ENCODE data around the gene ARHGEF2.
A peak's percentile ranks its signal among the peaks of the same experiment; 100 is the strongest.

ARHGEF2 gene

DNA sequence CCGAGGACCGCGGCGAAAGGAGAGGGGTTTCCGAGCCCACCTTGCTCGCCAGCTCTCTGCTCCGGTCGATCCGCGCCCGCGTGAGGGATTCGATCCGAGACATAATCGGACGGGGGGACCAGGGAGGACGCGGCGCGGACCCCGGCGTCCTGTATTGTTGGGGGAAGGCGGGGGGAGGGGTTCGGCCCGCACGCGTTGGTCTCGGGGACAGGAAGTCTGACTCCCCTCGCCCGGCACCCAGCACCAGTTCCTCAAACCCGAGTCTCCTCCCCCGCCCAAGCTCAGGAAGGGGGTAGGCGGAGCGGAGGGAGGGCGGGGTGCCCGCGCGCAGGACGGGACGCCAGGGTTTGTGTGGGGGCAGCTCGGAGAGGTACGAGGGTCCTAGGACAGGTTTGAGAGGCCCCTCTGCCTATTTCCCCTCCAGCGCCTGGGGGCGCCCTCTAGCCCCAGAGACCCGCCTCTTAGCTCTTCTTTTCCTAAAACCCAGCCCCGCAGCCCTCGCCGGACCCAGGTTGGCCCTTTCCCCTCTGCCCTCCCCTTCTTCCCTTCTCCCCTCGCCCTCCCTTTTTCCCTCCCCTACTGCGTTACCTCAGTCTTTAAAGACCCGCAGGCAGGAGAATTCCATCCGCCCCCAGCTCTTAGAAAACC lies at the start of gene ARHGEF2:
TSS of gene ARHGEF2 (minus strand) at position 223 of the 648 bp plus-strand sequence. CDS start at position 103, 120 bp downstream.
- DNase-seq, result peak; percentile 83

- no peak for DNase-seq
Observed at GRCh38 chr1:156026588-156026987, 48.2 kb upstream of the ARHGEF2 start.

GRCh38 chr1:156025876-156026275 lies 47.5 kb upstream of the ARHGEF2 start:
- peak; percentile 69 for DNase-seq

DNA sequence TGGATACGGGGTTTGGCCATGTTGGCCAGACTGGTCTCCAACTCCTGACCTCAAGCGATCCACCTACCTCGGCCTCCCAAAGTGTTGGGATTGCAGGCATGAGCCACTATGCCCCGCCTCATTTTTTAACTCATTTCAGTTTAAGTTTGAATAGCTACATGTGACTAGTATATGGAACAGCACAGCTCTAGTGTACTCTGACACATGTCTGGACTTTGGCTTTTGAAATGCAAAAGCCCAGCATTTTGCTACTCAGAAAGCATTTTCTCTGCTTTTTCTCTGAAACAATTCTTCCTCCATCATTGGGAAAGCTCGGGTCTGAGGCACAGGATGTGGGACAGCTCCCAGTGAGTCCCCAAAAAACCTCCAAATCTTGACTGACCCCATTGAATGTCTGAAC lies 46.5 kb upstream of the ARHGEF2 start:
- DNase-seq, result no peak

DNA sequence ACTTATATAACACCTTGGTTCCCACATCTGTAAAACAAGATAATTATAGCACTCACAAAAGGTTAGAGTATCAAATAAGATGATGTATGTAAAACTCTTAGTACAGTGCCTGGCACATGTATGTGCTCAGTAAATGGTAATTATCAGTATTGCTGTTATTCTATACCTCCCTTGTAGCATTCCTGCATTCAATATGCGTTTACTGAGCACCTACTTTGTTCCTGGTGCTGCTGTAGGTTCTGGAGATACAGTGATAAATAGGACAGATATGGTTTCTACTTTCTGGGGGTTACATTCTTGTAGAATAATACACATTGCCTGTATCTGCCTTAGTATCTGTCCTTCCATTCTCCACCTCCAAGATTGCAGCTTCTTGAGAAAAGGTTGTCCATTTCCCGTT lies 43.6 kb upstream of the ARHGEF2 start:
- no peak for DNase-seq

GRCh38 chr1:156021093-156021428 lies 42.7 kb upstream of the ARHGEF2 start:
- DNase-seq, result no peak

GRCh38 chr1:156020293-156021092 lies 42.1 kb upstream of the ARHGEF2 start, which contains the start of gene SSR2:
TSS of gene SSR2 (minus strand) at chr1:156020951. CDS start at chr1:156020167, 784 bp downstream.
- peak; percentile 96 for DNase-seq

- DNase-seq, result no peak
Observed at GRCh38 chr1:156019946-156020292, 41.6 kb upstream of the ARHGEF2 start.

DNA sequence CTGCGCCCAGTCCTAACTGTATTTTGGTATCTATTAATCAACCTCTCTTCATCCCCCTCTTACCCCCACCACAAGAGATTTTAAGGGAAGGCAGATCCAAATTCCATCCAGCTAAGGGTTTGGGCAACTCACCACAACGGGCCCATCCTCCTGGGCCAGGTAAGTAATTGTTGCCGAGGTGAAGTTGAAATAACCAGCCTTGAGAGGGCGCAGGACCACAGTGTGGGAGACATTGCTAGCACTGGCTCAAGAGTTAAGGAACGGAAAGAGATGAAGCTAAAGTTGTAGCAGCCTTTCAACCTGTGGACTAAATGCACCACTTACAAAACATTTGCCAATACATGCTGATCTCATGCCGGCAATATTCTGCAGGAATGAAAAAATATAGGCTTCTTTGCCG lies 36.5 kb upstream of the ARHGEF2 start:
- DNase-seq, result no peak

DNA sequence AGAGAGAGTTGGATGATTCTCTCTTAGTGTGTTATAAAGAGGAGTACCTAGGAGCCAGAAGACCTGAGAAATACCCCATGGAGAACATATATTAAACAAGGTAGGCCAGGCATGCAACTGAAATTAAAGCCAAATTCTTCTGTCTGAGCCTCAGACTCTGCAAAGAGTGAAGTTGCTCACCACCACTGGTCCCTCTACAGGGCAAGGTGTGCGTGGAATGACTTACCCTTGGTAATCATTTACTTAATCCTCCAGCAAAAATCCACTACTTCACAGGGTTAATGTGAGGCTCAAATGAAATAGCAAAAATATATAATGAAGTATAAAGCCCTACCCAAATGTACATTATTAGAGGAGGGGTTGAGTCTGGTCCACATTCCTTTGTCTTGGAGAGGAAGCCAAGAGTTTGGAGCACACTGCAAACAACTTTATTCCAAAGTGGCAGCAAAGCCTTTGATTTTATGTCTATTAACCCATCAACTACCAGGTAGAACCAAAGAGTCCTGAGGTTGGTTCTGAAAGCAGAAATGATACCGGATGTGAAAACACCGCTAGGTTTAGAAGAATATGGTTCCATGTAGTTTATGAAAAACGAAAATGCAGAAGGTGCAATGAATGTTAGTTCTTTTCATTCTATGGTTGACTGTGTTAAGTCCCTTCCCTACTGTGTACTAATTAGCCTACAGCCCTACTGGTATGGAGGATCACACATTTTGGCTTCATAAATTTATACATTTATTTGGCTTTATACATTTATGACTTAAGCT lies 33.9 kb upstream of the ARHGEF2 start:
- DNase-seq, result no peak

DNA sequence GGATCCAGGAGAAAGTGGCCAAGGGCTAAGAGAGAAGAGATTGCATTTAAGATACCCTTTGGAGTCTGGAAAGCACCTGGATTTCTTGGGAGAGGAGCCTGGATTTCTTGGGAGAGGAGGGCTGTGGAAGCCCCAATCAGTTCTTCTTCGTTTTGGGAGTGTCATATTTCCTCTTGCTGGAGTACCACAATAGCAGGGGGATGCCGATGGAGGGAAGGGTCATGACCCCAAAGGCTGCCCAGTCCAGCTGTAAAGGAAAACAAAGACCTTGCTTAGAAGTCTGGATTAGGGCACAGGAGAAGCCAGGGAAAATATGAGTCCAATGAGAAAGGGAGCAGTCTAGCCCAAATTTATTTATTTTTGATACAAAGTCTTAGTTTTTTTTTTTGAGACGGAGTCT lies 31.1 kb upstream of the ARHGEF2 start:
- DNase-seq, result no peak

DNA sequence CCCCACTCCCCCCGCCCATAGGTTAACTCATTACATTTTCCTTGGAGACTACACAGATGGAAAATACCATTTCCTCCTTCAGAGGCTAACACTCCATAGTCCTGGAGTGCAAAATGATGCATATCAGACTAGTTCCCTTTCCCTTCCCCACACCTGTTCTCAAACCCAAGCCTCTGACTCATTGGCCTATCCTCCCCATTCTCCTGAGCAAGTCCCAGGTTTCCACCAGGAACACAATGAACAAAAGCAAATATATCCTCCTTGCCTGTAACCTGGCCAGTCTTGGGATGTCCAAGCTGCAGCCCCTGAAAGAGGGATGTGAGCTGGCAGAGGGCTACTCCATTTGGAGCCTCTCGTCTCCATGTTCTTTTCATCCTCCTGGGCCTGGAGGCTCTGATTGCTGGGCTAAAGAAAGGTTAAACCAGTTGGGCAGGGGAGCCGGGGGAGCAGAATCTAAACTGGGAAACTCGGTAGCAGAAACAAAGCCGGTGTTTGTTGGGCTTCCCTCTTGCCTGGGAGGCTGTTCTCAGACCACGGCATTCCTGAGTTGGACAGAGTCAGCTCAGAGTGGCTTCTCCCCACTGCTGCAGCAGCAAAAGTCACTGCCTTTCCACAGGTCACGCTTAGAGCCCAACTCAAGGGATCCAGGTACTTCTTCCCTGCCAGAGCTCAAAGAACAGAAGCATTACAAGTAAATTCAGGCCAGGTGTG lies 28.5 kb upstream of the ARHGEF2 start:
- no peak for DNase-seq

DNA sequence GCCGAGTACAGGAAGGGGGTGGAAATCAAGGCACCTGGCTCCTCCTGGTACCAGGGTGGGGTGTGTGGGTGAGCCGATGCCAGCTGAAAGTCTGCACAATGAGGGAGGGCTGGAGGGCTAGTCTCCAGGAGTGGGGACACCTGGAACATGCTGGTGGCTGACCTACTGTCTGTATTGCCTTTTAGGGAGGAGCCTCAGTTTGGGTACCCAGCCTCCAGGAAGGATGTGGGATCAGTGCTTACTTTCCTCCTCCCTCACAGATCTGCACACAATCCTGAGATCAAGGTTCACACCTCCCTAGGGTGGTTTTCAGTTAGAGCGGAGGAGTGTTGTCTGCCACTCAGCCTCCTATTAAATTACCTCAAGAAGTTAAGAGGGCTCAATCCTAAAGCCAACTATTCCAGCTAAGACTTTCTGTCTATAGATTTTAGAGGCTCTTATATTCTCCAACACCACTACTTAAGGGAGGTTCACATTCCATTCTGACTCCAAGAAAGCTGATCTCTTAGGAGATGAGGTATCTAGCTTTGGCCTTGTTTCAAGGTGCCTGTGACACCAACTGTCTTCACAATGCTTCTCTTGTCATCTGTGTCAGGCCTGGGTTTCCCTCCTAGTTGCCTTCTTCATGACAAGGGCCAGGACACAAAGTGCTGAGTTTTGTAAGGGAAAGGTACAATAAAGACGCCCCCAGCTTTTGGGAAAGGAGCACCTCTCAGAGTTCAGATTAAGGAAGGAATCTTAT lies 26.7 kb upstream of the ARHGEF2 start:
- no peak for DNase-seq

GRCh38 chr1:156003923-156004188 lies 25.5 kb upstream of the ARHGEF2 start:
- DNase-seq, result no peak

DNA sequence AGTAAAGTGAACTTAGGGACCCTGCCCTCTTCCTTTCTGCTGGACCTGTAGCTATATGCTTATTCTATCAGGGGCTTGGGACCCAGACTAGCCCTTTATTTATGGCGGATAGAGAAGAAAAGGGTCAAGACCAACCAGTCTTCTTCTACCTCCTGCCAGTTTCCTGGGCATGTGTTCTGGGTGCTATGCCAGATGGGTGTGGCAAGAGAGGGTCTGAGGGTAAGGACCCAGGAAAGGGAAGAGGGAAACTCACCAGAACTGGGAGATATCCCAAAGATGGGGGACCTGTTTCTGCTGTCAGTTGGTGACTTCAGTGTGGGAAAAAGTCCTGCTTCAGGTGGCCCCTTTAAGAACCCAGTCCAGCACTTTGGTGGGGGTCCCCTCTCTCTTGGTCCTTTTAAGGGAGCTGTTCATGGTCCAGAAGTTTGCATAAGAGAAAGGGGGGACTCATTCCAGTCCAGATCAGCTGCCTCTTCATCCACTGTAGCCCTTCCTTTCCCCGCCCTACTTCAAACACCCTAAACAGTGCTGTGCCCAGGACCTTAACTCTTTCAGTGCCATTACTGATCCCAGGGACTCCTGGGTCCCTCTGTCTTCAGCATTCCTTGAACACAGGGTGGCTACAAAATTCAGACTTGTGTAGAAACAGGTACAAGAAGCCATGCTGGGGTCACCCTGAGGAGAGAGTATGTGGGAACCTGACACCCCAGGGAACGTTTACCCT lies 24.0 kb upstream of the ARHGEF2 start:
- DNase-seq, result no peak

DNA sequence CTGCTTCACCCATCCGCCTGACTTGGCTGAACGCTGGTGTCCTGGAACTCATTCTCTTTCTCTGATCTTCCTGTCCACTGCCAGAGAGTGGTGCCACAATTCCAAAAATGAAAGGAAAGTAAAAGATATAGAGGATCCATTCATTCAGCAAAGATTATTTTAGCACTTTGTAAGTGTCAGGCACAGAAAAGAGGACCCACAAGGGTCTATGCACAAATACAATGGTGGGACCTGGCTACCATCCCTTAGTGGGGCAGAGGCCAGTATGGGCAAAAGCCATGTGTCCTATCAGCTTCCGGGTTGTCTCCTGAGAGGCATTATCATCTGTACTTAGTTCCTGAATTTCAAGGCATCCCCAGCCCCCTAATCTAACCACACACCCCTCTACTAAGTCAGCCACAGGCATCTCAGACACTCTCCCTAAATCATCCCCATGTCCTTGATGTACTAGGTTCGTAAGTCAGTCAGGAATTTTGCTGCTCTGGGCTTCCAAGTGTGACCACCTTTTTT lies 23.4 kb upstream of the ARHGEF2 start:
- no peak for DNase-seq

GRCh38 chr1:156001021-156001661 lies 22.8 kb upstream of the ARHGEF2 start:
- DNase-seq, result no peak

GRCh38 chr1:155999964-156000363 lies 21.6 kb upstream of the ARHGEF2 start:
- DNase-seq, result no peak

DNA sequence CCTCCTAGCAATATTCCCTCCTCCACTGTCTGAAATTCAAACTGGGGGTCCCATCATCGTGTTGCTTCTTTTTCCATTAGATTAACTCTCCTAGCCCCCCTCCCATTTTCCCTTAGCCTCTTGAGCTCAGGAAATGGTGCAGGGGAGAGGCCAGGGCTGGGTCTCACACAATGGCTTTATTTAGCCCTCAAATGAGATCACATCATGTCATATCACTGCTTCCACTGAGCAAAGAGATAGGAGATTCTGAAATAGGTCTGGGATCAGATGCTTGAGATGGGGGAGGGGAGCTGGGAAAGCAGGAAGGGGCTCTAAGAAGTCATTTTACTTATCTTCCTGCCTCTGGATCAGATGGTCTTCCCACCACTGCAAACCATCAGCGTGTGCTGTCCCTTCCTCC lies 17.8 kb upstream of the ARHGEF2 start:
- DNase-seq, result peak; percentile 32

DNA sequence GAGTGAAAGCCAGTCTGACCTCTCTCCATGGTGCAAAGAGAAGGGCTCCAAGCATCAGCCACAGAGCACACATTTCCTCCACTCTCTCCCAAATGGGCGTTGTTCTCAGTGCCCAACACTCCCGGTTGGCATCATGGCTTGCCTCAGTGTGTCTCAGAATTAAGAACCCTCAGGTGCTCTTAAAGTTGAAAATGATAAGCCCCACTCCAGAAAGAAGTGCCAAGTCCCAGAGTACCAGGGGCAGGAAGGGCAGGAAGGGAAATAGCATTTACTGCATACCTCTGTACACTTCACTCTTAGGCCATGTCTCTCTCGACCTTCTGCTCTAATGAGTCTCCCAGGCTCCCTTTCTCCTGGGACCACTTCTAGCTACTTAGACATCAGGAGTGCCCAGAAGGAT lies 15.2 kb upstream of the ARHGEF2 start:
- DNase-seq, result no peak

Measured in eye (tissue), 1 donor.